Measurements from ENCODE around the gene SDK1.

Gene SDK1

GRCh38 chr7:3953133-3953532 lies 652.1 kb downstream of the SDK1 start:
- DNase-seq (ENCODE audit: low read depth): no peak
- no peak for TF ChIP-seq CTCF (conservative IDR thresholded peaks at IDR 0.05; ENCODE audit: control insufficient read depth, insufficient read depth, low read depth, low read length)

GRCh38 chr7:3953946-3954345 lies 652.9 kb downstream of the SDK1 start:
- no peak for DNase-seq (ENCODE audit: low read depth)
- H3K4me3 ChIP-seq (ENCODE audit: control insufficient read depth, low read depth, low read length): no peak overlapping the region
- no peak for TF ChIP-seq CTCF (conservative IDR thresholded peaks at IDR 0.05; ENCODE audit: control insufficient read depth, insufficient read depth, low read depth, low read length)

More at GRCh38 chr7:3953133-3953532, 652.1 kb downstream of the SDK1 start:
- H3K4me3 ChIP-seq (ENCODE audit: control insufficient read depth, low read depth, low read length): no peak overlapping the region

GRCh38 chr7:3955026-3955425 lies 654.0 kb downstream of the SDK1 start:
- no peak overlapping the region for H3K4me3 ChIP-seq (ENCODE audit: control insufficient read depth, low read depth, low read length)
- TF ChIP-seq CTCF (conservative IDR thresholded peaks at IDR 0.05; ENCODE audit: control insufficient read depth, insufficient read depth, low read depth, low read length): no peak
- no peak for DNase-seq (ENCODE audit: low read depth)

- no peak for DNase-seq (ENCODE audit: low read depth)
- no peak overlapping the region for H3K4me3 ChIP-seq (ENCODE audit: control insufficient read depth, low read depth, low read length)
- no peak for TF ChIP-seq CTCF (conservative IDR thresholded peaks at IDR 0.05; ENCODE audit: control insufficient read depth, insufficient read depth, low read depth, low read length)
Observed at GRCh38 chr7:3955751-3956696, 655.0 kb downstream of the SDK1 start.

- DNase-seq (ENCODE audit: low read depth): no peak
- TF ChIP-seq CTCF (conservative IDR thresholded peaks at IDR 0.05; ENCODE audit: control insufficient read depth, insufficient read depth, low read depth, low read length): no peak
- H3K4me3 ChIP-seq (ENCODE audit: control insufficient read depth, low read depth, low read length): no peak overlapping the region
Observed at GRCh38 chr7:3956949-3957348, 655.9 kb downstream of the SDK1 start.

GRCh38 chr7:3957472-3958108 lies 656.5 kb downstream of the SDK1 start:
- DNase-seq (ENCODE audit: low read depth): no peak
- no peak for TF ChIP-seq CTCF (conservative IDR thresholded peaks at IDR 0.05; ENCODE audit: control insufficient read depth, insufficient read depth, low read depth, low read length)
- no peak overlapping the region for H3K4me3 ChIP-seq (ENCODE audit: control insufficient read depth, low read depth, low read length)

Data from fibroblast of mammary gland (primary cell).